Measurements from ENCODE around the gene ABI3BP. TPM values are rescaled to one million over a fixed set of nuclear protein-coding genes. Genes with fewer than 3 reads are reported as not detected.

ABI3BP gene
- total and polyA plus RNA-seq, 2 experiments from 2014 or later, result 0.42 to 0.57 TPM

DNA sequence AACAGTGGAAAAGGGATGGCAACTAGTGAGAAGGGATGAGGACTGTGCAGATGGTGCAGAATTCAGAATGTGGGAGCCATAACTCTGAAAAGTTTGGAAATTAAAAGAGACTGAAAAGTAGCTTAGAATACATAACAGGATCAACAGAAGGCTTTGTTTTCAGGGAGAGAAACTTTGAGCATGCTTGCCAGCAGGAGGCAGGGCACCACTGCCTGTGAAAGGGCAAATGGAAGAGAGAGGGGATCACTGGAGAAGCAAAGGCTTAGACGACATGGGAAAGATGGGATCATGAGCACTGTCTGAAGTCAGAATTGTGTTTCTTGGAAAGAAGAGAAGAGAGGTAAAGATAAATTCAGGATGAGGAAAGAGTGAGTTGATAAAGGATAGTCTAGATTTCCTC, 99.6 kb downstream of the ABI3BP start:
- no peaks in the 10 kb centered on the region for H3K36me3 ChIP-seq (ENCODE audit: insufficient read depth)
- no peaks in the 10 kb centered on the region for H3K27me3 ChIP-seq (ENCODE audit: insufficient read depth)
- no peak overlapping the region for H3K27ac Mint-ChIP-seq
- peaks cover 4% of the 10 kb centered on the region for H3K27me3 Mint-ChIP-seq (ENCODE audit: insufficient read depth, low read depth, poor library complexity)
- no peak overlapping the region for H3K27ac ChIP-seq (ENCODE audit: low read depth)
- peak; percentile 79 for DNase-seq (ENCODE audit: low spot score)
- H3K4me1 ChIP-seq (ENCODE audit: insufficient read depth), result no peaks in the 10 kb centered on the region
- no peaks in the 10 kb centered on the region for H3K9me2 ChIP-seq (ENCODE audit: insufficient read depth)
- peak; percentile 93 for ATAC-seq
- H3K4me3 ChIP-seq, result no peak overlapping the region
- no peak overlapping the region for H3K4me2 ChIP-seq
- H4K20me1 ChIP-seq (replicated peaks; ENCODE audit: insufficient read depth), result no peaks in the 10 kb centered on the region
- peak overlapping the region; percentile 76; the same call in 1 of the 2 replicates for H2AFZ ChIP-seq
- H3K4me1 Mint-ChIP-seq, result peaks cover 5% of the 10 kb centered on the region; the same call in 2 of the 3 replicates
- H3K9me3 Mint-ChIP-seq, result no peaks in the 10 kb centered on the region
- TF ChIP-seq, protein P1, sequence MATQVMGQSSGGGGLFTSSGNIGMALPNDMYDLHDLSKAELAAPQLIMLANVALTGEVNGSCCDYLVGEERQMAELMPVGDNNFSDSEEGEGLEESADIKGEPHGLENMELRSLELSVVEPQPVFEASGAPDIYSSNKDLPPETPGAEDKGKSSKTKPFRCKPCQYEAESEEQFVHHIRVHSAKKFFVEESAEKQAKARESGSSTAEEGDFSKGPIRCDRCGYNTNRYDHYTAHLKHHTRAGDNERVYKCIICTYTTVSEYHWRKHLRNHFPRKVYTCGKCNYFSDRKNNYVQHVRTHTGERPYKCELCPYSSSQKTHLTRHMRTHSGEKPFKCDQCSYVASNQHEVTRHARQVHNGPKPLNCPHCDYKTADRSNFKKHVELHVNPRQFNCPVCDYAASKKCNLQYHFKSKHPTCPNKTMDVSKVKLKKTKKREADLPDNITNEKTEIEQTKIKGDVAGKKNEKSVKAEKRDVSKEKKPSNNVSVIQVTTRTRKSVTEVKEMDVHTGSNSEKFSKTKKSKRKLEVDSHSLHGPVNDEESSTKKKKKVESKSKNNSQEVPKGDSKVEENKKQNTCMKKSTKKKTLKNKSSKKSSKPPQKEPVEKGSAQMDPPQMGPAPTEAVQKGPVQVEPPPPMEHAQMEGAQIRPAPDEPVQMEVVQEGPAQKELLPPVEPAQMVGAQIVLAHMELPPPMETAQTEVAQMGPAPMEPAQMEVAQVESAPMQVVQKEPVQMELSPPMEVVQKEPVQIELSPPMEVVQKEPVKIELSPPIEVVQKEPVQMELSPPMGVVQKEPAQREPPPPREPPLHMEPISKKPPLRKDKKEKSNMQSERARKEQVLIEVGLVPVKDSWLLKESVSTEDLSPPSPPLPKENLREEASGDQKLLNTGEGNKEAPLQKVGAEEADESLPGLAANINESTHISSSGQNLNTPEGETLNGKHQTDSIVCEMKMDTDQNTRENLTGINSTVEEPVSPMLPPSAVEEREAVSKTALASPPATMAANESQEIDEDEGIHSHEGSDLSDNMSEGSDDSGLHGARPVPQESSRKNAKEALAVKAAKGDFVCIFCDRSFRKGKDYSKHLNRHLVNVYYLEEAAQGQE (IDR thresholded peaks at IDR 0.05; ENCODE audit: unreplicated experiment), result no peak
- no peak for TF ChIP-seq EZH2phosphoT487 (IDR thresholded peaks at IDR 0.05; ENCODE audit: unreplicated experiment)
- TF ChIP-seq, protein P2, sequence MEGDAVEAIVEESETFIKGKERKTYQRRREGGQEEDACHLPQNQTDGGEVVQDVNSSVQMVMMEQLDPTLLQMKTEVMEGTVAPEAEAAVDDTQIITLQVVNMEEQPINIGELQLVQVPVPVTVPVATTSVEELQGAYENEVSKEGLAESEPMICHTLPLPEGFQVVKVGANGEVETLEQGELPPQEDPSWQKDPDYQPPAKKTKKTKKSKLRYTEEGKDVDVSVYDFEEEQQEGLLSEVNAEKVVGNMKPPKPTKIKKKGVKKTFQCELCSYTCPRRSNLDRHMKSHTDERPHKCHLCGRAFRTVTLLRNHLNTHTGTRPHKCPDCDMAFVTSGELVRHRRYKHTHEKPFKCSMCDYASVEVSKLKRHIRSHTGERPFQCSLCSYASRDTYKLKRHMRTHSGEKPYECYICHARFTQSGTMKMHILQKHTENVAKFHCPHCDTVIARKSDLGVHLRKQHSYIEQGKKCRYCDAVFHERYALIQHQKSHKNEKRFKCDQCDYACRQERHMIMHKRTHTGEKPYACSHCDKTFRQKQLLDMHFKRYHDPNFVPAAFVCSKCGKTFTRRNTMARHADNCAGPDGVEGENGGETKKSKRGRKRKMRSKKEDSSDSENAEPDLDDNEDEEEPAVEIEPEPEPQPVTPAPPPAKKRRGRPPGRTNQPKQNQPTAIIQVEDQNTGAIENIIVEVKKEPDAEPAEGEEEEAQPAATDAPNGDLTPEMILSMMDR (conservative IDR thresholded peaks at IDR 0.05; ENCODE audit: low read depth in 2 of 2), result peak; percentile 87 to 94
- no peaks in the 10 kb centered on the region for H3K79me2 ChIP-seq (replicated peaks; ENCODE audit: insufficient read depth)
- no peaks in the 10 kb centered on the region for H3K36me3 Mint-ChIP-seq (ENCODE audit: low read depth)
- no peak overlapping the region for H3K4me3 Mint-ChIP-seq
- no peaks in the 10 kb centered on the region for H3F3A ChIP-seq (replicated peaks; ENCODE audit: low read depth)

DNA sequence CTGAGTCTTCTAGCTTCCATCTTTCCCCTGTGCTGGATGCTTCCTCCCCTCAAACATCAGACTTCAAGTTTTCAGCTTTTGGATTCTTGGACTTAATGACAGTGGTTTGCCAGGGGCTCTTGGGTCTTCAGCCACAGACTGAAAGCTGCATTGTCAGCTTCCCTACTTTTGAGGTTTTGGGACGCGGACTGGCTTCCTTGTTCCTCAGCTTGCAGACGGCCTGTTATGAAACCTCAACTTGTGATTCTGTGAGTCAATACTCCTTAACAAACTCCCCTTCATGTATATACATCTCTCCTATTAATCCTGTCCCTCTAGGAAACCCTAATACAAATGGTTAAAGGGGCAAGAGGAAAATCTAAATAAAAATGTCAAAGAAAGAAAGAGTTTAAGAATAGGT, 100.1 kb downstream of the ABI3BP start:
- Mint-ChIP-seq H3K9me3 (no peaks in the 10 kb centered on the region), H3K36me3 (ENCODE audit: low read depth) (no peaks in the 10 kb centered on the region), H3K4me1 (peaks cover 5% of the 10 kb centered on the region; the same call in 2 of the 3 replicates), H3K27ac (no peak overlapping the region), H3K27me3 (ENCODE audit: insufficient read depth, low read depth, poor library complexity) (peaks cover 4% of the 10 kb centered on the region), H3K4me3 (no peak overlapping the region)
- H3F3A ChIP-seq (replicated peaks; ENCODE audit: low read depth), result no peaks in the 10 kb centered on the region
- TF ChIP-seq ZNF331 (CRISPR knock-in tag; IDR thresholded peaks at IDR 0.05; ENCODE audit: low read depth), result no peak
- no peaks in the 10 kb centered on the region for H3K36me3 ChIP-seq (ENCODE audit: insufficient read depth)
- H3K27ac ChIP-seq (ENCODE audit: low read depth), result no peak overlapping the region
- no peak for ATAC-seq
- H3K9me2 ChIP-seq (ENCODE audit: insufficient read depth), result no peaks in the 10 kb centered on the region
- H3K4me3 ChIP-seq, result no peak overlapping the region
- H3K4me1 ChIP-seq (ENCODE audit: insufficient read depth), result no peaks in the 10 kb centered on the region
- DNase-seq (ENCODE audit: low spot score), result no peak
- H3K27me3 ChIP-seq (ENCODE audit: insufficient read depth), result no peaks in the 10 kb centered on the region
- H4K20me1 ChIP-seq (replicated peaks; ENCODE audit: insufficient read depth), result no peaks in the 10 kb centered on the region
- H2AFZ ChIP-seq, result peak overlapping the region; percentile 48; the same call in 1 of the 2 replicates
- H3K79me2 ChIP-seq (replicated peaks; ENCODE audit: insufficient read depth), result no peaks in the 10 kb centered on the region
- H3K4me2 ChIP-seq, result no peak overlapping the region

DNA sequence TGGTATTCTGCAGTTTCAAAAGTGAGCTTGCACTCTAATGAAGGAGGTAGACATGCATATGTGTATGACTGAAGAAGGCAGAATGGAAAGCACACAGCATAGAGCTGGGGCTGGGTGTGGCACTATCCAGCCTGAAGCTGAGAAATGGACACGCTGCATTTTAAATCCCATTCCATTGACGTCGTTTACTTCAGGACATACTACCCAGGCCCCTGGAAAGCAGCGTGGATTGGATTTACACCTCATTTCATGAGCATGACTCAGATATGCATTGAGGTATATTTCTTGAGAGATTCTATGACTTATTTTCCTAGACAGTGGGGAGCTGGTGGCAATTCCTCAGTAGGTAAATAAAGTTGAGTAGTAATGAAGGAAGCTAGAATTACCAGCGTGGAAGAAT, 101.4 kb downstream of the ABI3BP start:
- Histone ChIP-seq H3K27ac (ENCODE audit: low read depth) (no peak overlapping the region), H4K20me1 (replicated peaks; ENCODE audit: insufficient read depth) (no peaks in the 10 kb centered on the region), H3K4me1 (ENCODE audit: insufficient read depth) (no peaks in the 10 kb centered on the region), H3K27me3 (ENCODE audit: insufficient read depth) (no peaks in the 10 kb centered on the region), H3K4me2 (no peak overlapping the region), H2AFZ (no peak overlapping the region), H3K36me3 (ENCODE audit: insufficient read depth) (no peaks in the 10 kb centered on the region), H3K4me3 (no peak overlapping the region), H3K79me2 (replicated peaks; ENCODE audit: insufficient read depth) (no peaks in the 10 kb centered on the region), H3K9me2 (ENCODE audit: insufficient read depth) (no peaks in the 10 kb centered on the region), H3F3A (replicated peaks; ENCODE audit: low read depth) (no peaks in the 10 kb centered on the region)
- ATAC-seq (no peak), DNase-seq (ENCODE audit: low spot score) (no peak)
- H3K27me3 Mint-ChIP-seq (ENCODE audit: insufficient read depth, low read depth, poor library complexity), result peaks cover 4% of the 10 kb centered on the region
- H3K36me3 Mint-ChIP-seq (ENCODE audit: low read depth), result no peaks in the 10 kb centered on the region
- H3K27ac Mint-ChIP-seq, result no peak overlapping the region
- H3K4me1 Mint-ChIP-seq, result peaks cover 5% of the 10 kb centered on the region; the same call in 2 of the 3 replicates
- H3K9me3 Mint-ChIP-seq, result no peaks in the 10 kb centered on the region
- H3K4me3 Mint-ChIP-seq, result no peak overlapping the region
- TF ChIP-seq, protein P3, sequence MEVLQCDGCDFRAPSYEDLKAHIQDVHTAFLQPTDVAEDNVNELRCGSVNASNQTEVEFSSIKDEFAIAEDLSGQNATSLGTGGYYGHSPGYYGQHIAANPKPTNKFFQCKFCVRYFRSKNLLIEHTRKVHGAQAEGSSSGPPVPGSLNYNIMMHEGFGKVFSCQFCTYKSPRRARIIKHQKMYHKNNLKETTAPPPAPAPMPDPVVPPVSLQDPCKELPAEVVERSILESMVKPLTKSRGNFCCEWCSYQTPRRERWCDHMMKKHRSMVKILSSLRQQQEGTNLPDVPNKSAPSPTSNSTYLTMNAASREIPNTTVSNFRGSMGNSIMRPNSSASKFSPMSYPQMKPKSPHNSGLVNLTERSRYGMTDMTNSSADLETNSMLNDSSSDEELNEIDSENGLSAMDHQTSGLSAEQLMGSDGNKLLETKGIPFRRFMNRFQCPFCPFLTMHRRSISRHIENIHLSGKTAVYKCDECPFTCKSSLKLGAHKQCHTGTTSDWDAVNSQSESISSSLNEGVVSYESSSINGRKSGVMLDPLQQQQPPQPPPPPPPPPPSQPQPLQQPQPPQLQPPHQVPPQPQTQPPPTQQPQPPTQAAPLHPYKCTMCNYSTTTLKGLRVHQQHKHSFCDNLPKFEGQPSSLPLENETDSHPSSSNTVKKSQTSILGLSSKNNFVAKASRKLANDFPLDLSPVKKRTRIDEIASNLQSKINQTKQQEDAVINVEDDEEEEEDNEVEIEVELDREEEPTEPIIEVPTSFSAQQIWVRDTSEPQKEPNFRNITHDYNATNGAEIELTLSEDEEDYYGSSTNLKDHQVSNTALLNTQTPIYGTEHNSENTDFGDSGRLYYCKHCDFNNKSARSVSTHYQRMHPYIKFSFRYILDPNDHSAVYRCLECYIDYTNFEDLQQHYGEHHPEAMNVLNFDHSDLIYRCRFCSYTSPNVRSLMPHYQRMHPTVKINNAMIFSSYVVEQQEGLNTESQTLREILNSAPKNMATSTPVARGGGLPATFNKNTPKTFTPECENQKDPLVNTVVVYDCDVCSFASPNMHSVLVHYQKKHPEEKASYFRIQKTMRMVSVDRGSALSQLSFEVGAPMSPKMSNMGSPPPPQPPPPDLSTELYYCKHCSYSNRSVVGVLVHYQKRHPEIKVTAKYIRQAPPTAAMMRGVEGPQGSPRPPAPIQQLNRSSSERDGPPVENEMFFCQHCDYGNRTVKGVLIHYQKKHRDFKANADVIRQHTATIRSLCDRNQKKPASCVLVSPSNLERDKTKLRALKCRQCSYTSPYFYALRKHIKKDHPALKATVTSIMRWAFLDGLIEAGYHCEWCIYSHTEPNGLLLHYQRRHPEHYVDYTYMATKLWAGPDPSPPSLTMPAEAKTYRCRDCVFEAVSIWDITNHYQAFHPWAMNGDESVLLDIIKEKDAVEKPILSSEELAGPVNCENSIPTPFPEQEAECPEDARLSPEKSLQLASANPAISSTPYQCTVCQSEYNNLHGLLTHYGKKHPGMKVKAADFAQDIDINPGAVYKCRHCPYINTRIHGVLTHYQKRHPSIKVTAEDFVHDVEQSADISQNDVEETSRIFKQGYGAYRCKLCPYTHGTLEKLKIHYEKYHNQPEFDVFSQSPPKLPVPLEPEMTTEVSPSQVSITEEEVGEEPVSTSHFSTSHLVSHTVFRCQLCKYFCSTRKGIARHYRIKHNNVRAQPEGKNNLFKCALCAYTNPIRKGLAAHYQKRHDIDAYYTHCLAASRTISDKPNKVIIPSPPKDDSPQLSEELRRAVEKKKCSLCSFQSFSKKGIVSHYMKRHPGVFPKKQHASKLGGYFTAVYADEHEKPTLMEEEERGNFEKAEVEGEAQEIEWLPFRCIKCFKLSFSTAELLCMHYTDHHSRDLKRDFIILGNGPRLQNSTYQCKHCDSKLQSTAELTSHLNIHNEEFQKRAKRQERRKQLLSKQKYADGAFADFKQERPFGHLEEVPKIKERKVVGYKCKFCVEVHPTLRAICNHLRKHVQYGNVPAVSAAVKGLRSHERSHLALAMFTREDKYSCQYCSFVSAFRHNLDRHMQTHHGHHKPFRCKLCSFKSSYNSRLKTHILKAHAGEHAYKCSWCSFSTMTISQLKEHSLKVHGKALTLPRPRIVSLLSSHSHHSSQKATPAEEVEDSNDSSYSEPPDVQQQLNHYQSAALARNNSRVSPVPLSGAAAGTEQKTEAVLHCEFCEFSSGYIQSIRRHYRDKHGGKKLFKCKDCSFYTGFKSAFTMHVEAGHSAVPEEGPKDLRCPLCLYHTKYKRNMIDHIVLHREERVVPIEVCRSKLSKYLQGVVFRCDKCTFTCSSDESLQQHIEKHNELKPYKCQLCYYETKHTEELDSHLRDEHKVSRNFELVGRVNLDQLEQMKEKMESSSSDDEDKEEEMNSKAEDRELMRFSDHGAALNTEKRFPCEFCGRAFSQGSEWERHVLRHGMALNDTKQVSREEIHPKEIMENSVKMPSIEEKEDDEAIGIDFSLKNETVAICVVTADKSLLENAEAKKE (CRISPR knock-in tag; IDR thresholded peaks at IDR 0.05), result no peak

Measured in GM23338 (cell line).